T-cell (primary cell): Measurements from ENCODE around the gene PTBP2. TPM values are rescaled to one million over a fixed set of nuclear protein-coding genes. Genes with fewer than 3 reads are reported as not detected.

ENCODE experiments used
- ATAC-seq, 4 experiments: fragments of 200-7000 bp in 3 of 4; fragments of 150-1000 bp in 1 of 4; cut with Tn5 transposase; replicated peaks in 1 of 4; 1 replicate in 3 of 4; 2 replicates in 1 of 4; pipeline ENCODE4 v1.10.0; 2021; ENCODE audit warnings: moderate library complexity in 3 of 4, mild to moderate bottlenecking in 2 of 4, moderate number of reproducible peaks in 1 of 4
- CTCF ChIA-PET, 2 donors: fragments of 300-600 bp; sonication (Branson Sonifier 250); formaldehyde crosslinking; loops; one replicate each; lab custom pipeline; 2022; ENCODE audit warnings: antibody characterized with exemption in 2 of 2; lab: Charles Lee
- POLR2A ChIA-PET, 2 donors: fragments of 300-600 bp; sonication (Branson Sonifier 250); formaldehyde crosslinking; loops; one replicate each; lab custom pipeline; 2022; ENCODE audit warnings: antibody characterized with exemption in 2 of 2; lab: Charles Lee
- DNase-seq, 35 experiments: peaks; one replicate each; pipeline versions ENCODE4 v3.0.0 to v3.0.0-alpha.2; 2013 to 2023
- H3K27ac ChIP-seq: one replicate; pipeline ENCODE4 v1.5.1; 2013; ENCODE audit warnings: low read length
- H3K27me3 ChIP-seq, 2 experiments: replicated peaks in 1 of 2; 1 replicate in 1 of 2; 2 replicates in 1 of 2; pipeline versions ENCODE4 v1.6.1 to v1.7.0; 2013; ENCODE audit warnings: low read length in 1 of 2, mixed read lengths in 1 of 2; ENCODE audit not compliant: control insufficient read depth in 2 of 2, insufficient read depth in 2 of 2; ENCODE audit errors: extremely low read depth in 1 of 2
- H3K36me3 ChIP-seq, 2 donors: 1 replicate in 1 of 2; 2 replicates in 1 of 2; pipeline versions ENCODE4 v1.6.1 to v1.7.0; 2013; ENCODE audit warnings: low read length in 1 of 2; ENCODE audit not compliant: control insufficient read depth in 2 of 2, insufficient read depth in 1 of 2; ENCODE audit errors: extremely low read depth in 1 of 2
- H3K4me1 ChIP-seq, 2 experiments: 1 replicate in 1 of 2; 2 replicates in 1 of 2; pipeline versions ENCODE4 v1.6.1 to v1.7.0; 2013; ENCODE audit warnings: low read length in 2 of 2, mixed read lengths in 1 of 2; ENCODE audit not compliant: insufficient read depth in 2 of 2, control insufficient read depth in 1 of 2; ENCODE audit errors: extremely low read depth in 1 of 2
- H3K4me3 ChIP-seq, 2 donors: 1 replicate in 1 of 2; 2 replicates in 1 of 2; pipeline versions ENCODE4 v1.5.1 to v1.7.0; 2013; ENCODE audit warnings: mild to moderate bottlenecking in 2 of 2, low read length in 1 of 2, moderate library complexity in 1 of 2; ENCODE audit not compliant: control insufficient read depth in 1 of 2; ENCODE audit errors: extremely low read depth in 1 of 2
- H3K9me3 ChIP-seq: 2 replicates; pipeline ENCODE4 v1.7.0; 2013
- H3K27ac Mint-ChIP-seq, 2 donors: one replicate each; pipeline ENCODE4 v1.8.0; 2020 to 2021; ENCODE audit warnings: mild to moderate bottlenecking in 2 of 2, mixed read lengths in 2 of 2
- H3K27me3 Mint-ChIP-seq, 2 donors: one replicate each; pipeline ENCODE4 v1.8.0; 2021 to 2022; ENCODE audit warnings: mixed read lengths in 2 of 2
- H3K36me3 Mint-ChIP-seq: one replicate; pipeline ENCODE4 v1.8.0; 2021; ENCODE audit warnings: mixed read lengths
- H3K4me1 Mint-ChIP-seq, 3 donors: one replicate each; pipeline ENCODE4 v1.8.0; 2020 to 2022; ENCODE audit warnings: mixed read lengths in 3 of 3, mild to moderate bottlenecking in 1 of 3
- H3K4me3 Mint-ChIP-seq, 3 donors: one replicate each; pipeline ENCODE4 v1.8.0; 2020 to 2022; ENCODE audit warnings: mild to moderate bottlenecking in 3 of 3, mixed read lengths in 3 of 3, moderate library complexity in 3 of 3
- H3K9me3 Mint-ChIP-seq, 3 donors: one replicate each; pipeline ENCODE4 v1.8.0; 2020 to 2022; ENCODE audit warnings: mixed read lengths in 3 of 3
- WGBS: methylation state at CpG from one replicate; pipeline ENCODE4 v1.1.5; 2013; ENCODE audit warnings: missing lambda C conversion rate; ENCODE audit not compliant: insufficient coverage; 5-methylcytosine and 5-hydroxymethylcytosine counted together
- total RNA-seq, 35 experiments: library from RNA in 6 of 35; stranded (reverse) in 6 of 35; fragments of 120-200 nt in 1 of 35; gene quantifications; one replicate each; pipeline versions ENCODE4 v1.2.1 to v1.2.4 and lab custom pipeline; 2013 to 2026

PTBP2 gene
- total RNA-seq, 5 donors from 2014 or later (not counting 1 experiment from before 2014, with no cell fraction given) = 16.8 to 24.0 (median 20.7) TPM

GRCh38 chr1:96764469-96764868, 42.9 kb downstream of the PTBP2 start:
- CTCF ChIA-PET = no interaction called here
- no peaks in the 10 kb centered on the region for H3K9me3 ChIP-seq
- no peak overlapping the region for H3K27ac ChIP-seq
- peaks cover 0 to 7% (median 6%) of the 10 kb centered on the region in 3 donors for H3K9me3 Mint-ChIP-seq
- POLR2A ChIA-PET = interaction anchor here in 1 of 2 donors (0.6 kb wide), 1 partner anchor 10 kb away, joined by 5 read pairs; no protein-coding TSS in a partner anchor
- no peak overlapping the region for H3K27ac Mint-ChIP-seq
- H3K36me3 Mint-ChIP-seq = peaks cover 30% of the 10 kb centered on the region
- H3K4me3 Mint-ChIP-seq = no peak overlapping the region
- no peaks in the 10 kb centered on the region for H3K27me3 ChIP-seq
- H3K4me1 ChIP-seq = no peaks in the 10 kb centered on the region
- peaks cover 16 to 26% (median 21%) of the 10 kb centered on the region in 3 donors for H3K4me1 Mint-ChIP-seq
- H3K36me3 ChIP-seq = no peaks in the 10 kb centered on the region
- ATAC-seq (no peak), DNase-seq (no peak)
- H3K4me3 ChIP-seq = no peak overlapping the region
- H3K27me3 Mint-ChIP-seq = no peaks in the 10 kb centered on the region

DNA sequence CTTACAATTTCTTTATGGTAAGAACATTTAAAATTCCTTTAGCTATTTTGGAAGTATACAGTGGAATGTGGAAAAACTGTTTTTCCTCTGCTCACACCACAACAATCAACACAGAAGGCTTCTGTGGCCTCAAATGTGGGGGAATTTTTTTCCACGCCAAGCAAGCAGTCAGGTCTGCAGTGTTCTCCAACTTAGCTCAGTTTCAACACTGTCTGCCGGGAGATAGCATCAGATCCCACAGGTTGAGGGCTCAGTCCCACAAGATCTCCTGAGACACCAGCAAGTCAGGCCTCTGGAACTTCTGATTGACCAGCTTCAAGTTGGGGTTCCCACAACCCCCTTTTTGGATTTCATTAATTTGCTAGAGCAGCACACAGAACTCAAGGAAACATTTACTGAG, 50.3 kb downstream of the PTBP2 start:
- H3K27ac Mint-ChIP-seq = no peak overlapping the region
- Histone ChIP-seq H3K27ac (no peak overlapping the region), H3K36me3 (peaks cover 0 to 14% of the 10 kb centered on the region in 2 donors), H3K4me3 (no peak overlapping the region), H3K4me1 (no peaks in the 10 kb centered on the region), H3K9me3 (no peaks in the 10 kb centered on the region), H3K27me3 (no peaks in the 10 kb centered on the region)
- peaks cover 51% of the 10 kb centered on the region for H3K36me3 Mint-ChIP-seq
- WGBS = 90% methylated on average over 1 of the region's 2 CpGs
- H3K4me3 Mint-ChIP-seq = no peak overlapping the region
- H3K4me1 Mint-ChIP-seq = peaks cover 5 to 11% (median 6%) of the 10 kb centered on the region in 3 donors
- H3K27me3 Mint-ChIP-seq = no peaks in the 10 kb centered on the region
- H3K9me3 Mint-ChIP-seq = no peaks in the 10 kb centered on the region
- ATAC-seq (no peak), DNase-seq (no peak)
- ChIA-PET POLR2A (no interaction called here), CTCF (no interaction called here)

DNA sequence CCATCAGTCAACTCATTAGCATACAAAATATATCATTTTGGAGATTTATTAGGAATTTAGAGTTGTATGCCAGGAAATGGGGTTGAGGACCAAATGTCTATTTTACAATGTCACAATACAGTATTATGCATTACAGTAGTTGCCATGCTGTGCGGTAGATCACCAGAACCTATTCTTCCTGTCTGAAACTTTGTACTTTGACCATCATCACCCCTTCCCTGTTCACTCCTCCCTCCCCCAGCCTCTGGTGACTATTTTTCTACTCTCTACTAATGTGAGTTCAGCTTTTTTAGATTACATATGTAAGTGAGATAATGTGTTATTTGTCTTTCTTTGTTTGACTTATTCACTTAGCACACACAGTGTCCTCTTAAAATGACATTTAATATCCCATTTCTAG, 50.8 kb downstream of the PTBP2 start:
- peaks cover 50% of the 10 kb centered on the region for H3K36me3 Mint-ChIP-seq
- H3K9me3 ChIP-seq = no peaks in the 10 kb centered on the region
- no peaks in the 10 kb centered on the region for H3K27me3 ChIP-seq
- H3K4me1 Mint-ChIP-seq = peaks cover 5 to 8% (median 6%) of the 10 kb centered on the region in 3 donors
- no peak for DNase-seq
- ATAC-seq = no peak
- no peaks in the 10 kb centered on the region for H3K4me1 ChIP-seq
- peaks cover 0 to 14% of the 10 kb centered on the region in 2 donors for H3K36me3 ChIP-seq
- no peaks in the 10 kb centered on the region for H3K27me3 Mint-ChIP-seq
- no peak overlapping the region for H3K4me3 Mint-ChIP-seq
- 100% methylated on average over 1 of the region's 1 CpG for WGBS
- no peak overlapping the region for H3K27ac ChIP-seq
- CTCF ChIA-PET = no interaction called here
- no peak overlapping the region for H3K4me3 ChIP-seq
- POLR2A ChIA-PET = no interaction called here
- H3K9me3 Mint-ChIP-seq = no peaks in the 10 kb centered on the region
- no peak overlapping the region for H3K27ac Mint-ChIP-seq

DNA sequence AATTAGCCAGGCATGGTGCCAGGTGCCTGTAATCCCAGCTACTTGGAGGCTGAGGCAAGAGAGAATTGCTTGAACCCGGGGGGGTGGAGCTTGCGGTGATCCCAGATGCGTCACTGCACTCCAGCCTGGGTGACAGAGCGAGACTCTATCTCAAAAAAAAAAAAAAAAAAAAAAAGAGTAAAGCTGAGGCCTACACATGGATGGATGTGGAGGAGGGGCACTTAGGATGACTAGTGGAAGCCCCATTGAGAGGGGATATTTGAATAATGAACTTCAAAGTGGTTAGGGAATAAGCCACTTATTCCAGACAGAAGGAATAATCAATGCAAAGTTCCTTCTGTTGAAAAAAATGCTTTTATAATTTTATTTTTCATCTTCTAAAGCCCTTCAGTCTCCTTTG, 51.4 kb downstream of the PTBP2 start:
- DNase-seq (no peak), ATAC-seq (no peak)
- Mint-ChIP-seq H3K9me3 (no peaks in the 10 kb centered on the region), H3K27ac (no peak overlapping the region), H3K4me1 (peaks cover 1 to 2% (median 2%) of the 10 kb centered on the region in 3 donors), H3K27me3 (no peaks in the 10 kb centered on the region), H3K36me3 (peaks cover 47% of the 10 kb centered on the region), H3K4me3 (no peak overlapping the region)
- CTCF ChIA-PET = interaction anchor here in 1 of 2 donors (0.6 kb wide), 2 partner anchors 42 to 1092 kb away, joined by 3 read pairs; no protein-coding TSS in a partner anchor
- Histone ChIP-seq H3K27ac (no peak overlapping the region), H3K9me3 (no peaks in the 10 kb centered on the region), H3K4me3 (no peak overlapping the region), H3K4me1 (no peaks in the 10 kb centered on the region), H3K36me3 (peaks cover 0 to 14% of the 10 kb centered on the region in 2 donors), H3K27me3 (no peaks in the 10 kb centered on the region)
- POLR2A ChIA-PET = no interaction called here
- WGBS = no CpG with 5 or more reads among the region's 4 CpGs

GRCh38 chr1:96782206-96782605, 60.6 kb downstream of the PTBP2 start:
- ATAC-seq (no peak), DNase-seq (no peak)
- Mint-ChIP-seq H3K36me3 (peaks cover 37% of the 10 kb centered on the region), H3K27me3 (no peaks in the 10 kb centered on the region), H3K4me1 (no peaks in the 10 kb centered on the region), H3K9me3 (no peaks in the 10 kb centered on the region), H3K4me3 (no peak overlapping the region), H3K27ac (no peak overlapping the region)
- Histone ChIP-seq H3K4me3 (no peak overlapping the region), H3K36me3 (peaks cover 4 to 43% of the 10 kb centered on the region in 2 donors), H3K4me1 (no peaks in the 10 kb centered on the region), H3K9me3 (no peaks in the 10 kb centered on the region), H3K27ac (no peak overlapping the region), H3K27me3 (no peaks in the 10 kb centered on the region)
- POLR2A ChIA-PET = no interaction called here
- CTCF ChIA-PET = no interaction called here

- no peak overlapping the region for H3K27ac Mint-ChIP-seq
- Histone ChIP-seq H3K9me3 (no peaks in the 10 kb centered on the region), H3K36me3 (peaks cover 4 to 43% of the 10 kb centered on the region in 2 donors), H3K4me1 (no peaks in the 10 kb centered on the region), H3K27ac (no peak overlapping the region), H3K27me3 (no peaks in the 10 kb centered on the region), H3K4me3 (no peak overlapping the region)
- DNase-seq = no peak
- CTCF ChIA-PET = interaction anchor here in 1 of 2 donors (2.2 kb wide), 1 partner anchor 11 kb away, joined by 6 read pairs; no protein-coding TSS in a partner anchor
- H3K36me3 Mint-ChIP-seq = peaks cover 39% of the 10 kb centered on the region
- no peaks in the 10 kb centered on the region for H3K27me3 Mint-ChIP-seq
- no peaks in the 10 kb centered on the region for H3K4me1 Mint-ChIP-seq
- no peaks in the 10 kb centered on the region for H3K9me3 Mint-ChIP-seq
- no peak overlapping the region for H3K4me3 Mint-ChIP-seq
- no peak for ATAC-seq
- POLR2A ChIA-PET = no interaction called here
These were observed 61.3 kb downstream of the PTBP2 start for GRCh38 chr1:96782856-96783255.

GRCh38 chr1:96790599-96790998, 69.0 kb downstream of the PTBP2 start:
- Histone ChIP-seq H3K36me3 (peaks cover 4 to 7% of the 10 kb centered on the region in 2 donors), H3K4me1 (no peaks in the 10 kb centered on the region), H3K9me3 (no peaks in the 10 kb centered on the region), H3K4me3 (no peak overlapping the region), H3K27ac (no peak overlapping the region), H3K27me3 (no peaks in the 10 kb centered on the region)
- H3K4me1 Mint-ChIP-seq = no peaks in the 10 kb centered on the region
- DNase-seq (no peak), ATAC-seq (no peak)
- no peaks in the 10 kb centered on the region for H3K27me3 Mint-ChIP-seq
- no peak overlapping the region for H3K4me3 Mint-ChIP-seq
- H3K9me3 Mint-ChIP-seq = no peaks in the 10 kb centered on the region
- peaks cover 34% of the 10 kb centered on the region for H3K36me3 Mint-ChIP-seq
- POLR2A ChIA-PET = interaction anchor here in 1 of 2 donors (0.7 kb wide), 1 partner anchor 1258 kb away, joined by 7 read pairs; no protein-coding TSS in a partner anchor
- no CpG with 5 or more reads among the region's 2 CpGs for WGBS
- no peak overlapping the region for H3K27ac Mint-ChIP-seq
- CTCF ChIA-PET = no interaction called here
